Measurements from ENCODE around the gene RPL38. TPM values are rescaled to one million over a fixed set of nuclear protein-coding genes. Genes with fewer than 3 reads are reported as not detected.

Gene RPL38
- polyA plus RNA-seq (2013, experiment 1 of 2) = 1,858 TPM
- polyA plus RNA-seq (2013, experiment 2 of 2) = 1,964 TPM

GRCh38 chr17:74203439-74204240, at the start of gene RPL38:
Gene RPL38, plus strand, starts transcription at chr17:74203678. Its CDS starts 278 bp downstream, at chr17:74203956.
- H3K4me3 ChIP-seq (ENCODE audit: low read length) = peak within 1 kb of the TSS; percentile 82
- H3K4me1 ChIP-seq (ENCODE audit: insufficient read depth, low read length) = no peaks in the 10 kb centered on the region
- H3K9ac ChIP-seq (ENCODE audit: low read depth, low read length) = peak within 1 kb of the TSS; percentile 98
- H3K9me3 ChIP-seq (ENCODE audit: insufficient read depth, low read depth, low read length) = no peaks in the 10 kb centered on the region
- H3K27me3 ChIP-seq (ENCODE audit: insufficient read depth, low read length) = peaks cover 16% of the 10 kb centered on the region
- H3K36me3 ChIP-seq (ENCODE audit: insufficient read depth, low read length) = peaks cover 46% of the 10 kb centered on the region
- WGBS = under 1% methylated on average over 53 of the region's 53 CpGs
- peak within 1 kb of the TSS; percentile 86 for H3K27ac ChIP-seq (ENCODE audit: low read depth, low read length)

DNA sequence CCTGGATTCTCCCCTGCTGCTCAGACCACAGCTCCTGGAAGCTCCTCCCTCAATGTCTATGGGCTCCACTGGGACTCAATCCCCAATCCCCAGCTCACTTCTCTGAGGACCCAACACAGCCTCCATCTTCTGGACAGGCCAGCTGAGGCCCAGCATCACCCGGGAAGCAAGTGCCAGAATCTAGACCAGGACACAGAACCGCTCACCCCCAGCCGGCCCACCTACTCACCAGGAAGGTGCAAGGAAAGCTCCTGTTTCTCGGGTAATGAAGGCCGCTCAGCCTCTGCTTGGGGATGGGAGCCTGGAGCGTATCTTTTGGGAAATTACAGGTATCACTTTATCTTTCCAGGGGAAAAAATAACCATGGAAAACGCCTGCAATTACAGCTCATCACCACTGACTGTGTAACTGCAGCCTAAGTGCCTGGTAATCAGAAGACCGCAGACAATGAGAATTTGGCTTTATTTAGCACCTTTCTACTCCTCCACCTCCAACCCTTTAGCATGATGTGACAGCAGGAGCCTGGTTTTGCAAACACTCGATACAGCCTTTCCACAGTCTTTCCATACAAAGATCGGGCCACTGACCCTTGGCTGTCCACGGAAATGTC, 49.6 kb upstream of the RPL38 start:
- H3K27ac ChIP-seq (ENCODE audit: low read depth, low read length) = no peak overlapping the region
- 90% methylated on average over 11 of the region's 11 CpGs for WGBS
- H3K4me3 ChIP-seq (ENCODE audit: low read length) = no peak overlapping the region
- H3K9me3 ChIP-seq (ENCODE audit: insufficient read depth, low read depth, low read length) = 0 out of 2 replicates have a peak, but pooled peaks cover 3% of the 10 kb centered on the region
- no peaks in the 10 kb centered on the region for H3K36me3 ChIP-seq (ENCODE audit: insufficient read depth, low read length)
- H3K4me1 ChIP-seq (ENCODE audit: insufficient read depth, low read length) = 0 out of 2 replicates have a peak, but pooled peaks cover 8% of the 10 kb centered on the region
- no peak overlapping the region for H3K9ac ChIP-seq (ENCODE audit: low read depth, low read length)
- H3K27me3 ChIP-seq (ENCODE audit: insufficient read depth, low read length) = no peaks in the 10 kb centered on the region

- 0 out of 2 replicates have a peak, but pooled peaks cover 3% of the 10 kb centered on the region for H3K9me3 ChIP-seq (ENCODE audit: insufficient read depth, low read depth, low read length)
- H3K27me3 ChIP-seq (ENCODE audit: insufficient read depth, low read length) = no peaks in the 10 kb centered on the region
- H3K36me3 ChIP-seq (ENCODE audit: insufficient read depth, low read length) = no peaks in the 10 kb centered on the region
- 91% methylated on average over 6 of the region's 6 CpGs for WGBS
- no peak overlapping the region for H3K27ac ChIP-seq (ENCODE audit: low read depth, low read length)
- no peak overlapping the region for H3K4me3 ChIP-seq (ENCODE audit: low read length)
- H3K4me1 ChIP-seq (ENCODE audit: insufficient read depth, low read length) = no peaks in the 10 kb centered on the region
- no peak overlapping the region for H3K9ac ChIP-seq (ENCODE audit: low read depth, low read length)
Observed at GRCh38 chr17:74156878-74157277, 46.6 kb upstream of the RPL38 start.

DNA sequence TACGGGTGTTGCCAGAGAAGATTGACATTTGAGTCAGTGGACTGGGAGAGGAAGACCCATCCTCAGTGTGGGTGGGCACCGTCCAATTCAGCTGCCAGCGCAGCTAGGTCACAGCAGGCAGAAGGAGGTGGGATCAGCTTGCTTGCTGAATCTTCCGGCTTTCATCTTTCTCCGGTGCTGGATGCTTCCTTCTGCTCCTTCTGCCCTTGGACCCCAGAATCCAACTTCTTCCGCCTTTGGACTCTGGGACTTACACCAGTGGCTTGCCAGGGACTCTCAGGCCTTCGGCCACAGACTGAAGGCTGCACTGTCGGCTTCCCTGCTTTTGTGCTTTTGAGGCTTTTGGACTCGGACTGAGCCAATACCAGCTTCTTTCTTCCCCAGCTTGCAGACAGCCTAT, 46.1 kb upstream of the RPL38 start:
- no peak overlapping the region for H3K9ac ChIP-seq (ENCODE audit: low read depth, low read length)
- H3K27me3 ChIP-seq (ENCODE audit: insufficient read depth, low read length) = no peaks in the 10 kb centered on the region
- no peak overlapping the region for H3K27ac ChIP-seq (ENCODE audit: low read depth, low read length)
- no peaks in the 10 kb centered on the region for H3K36me3 ChIP-seq (ENCODE audit: insufficient read depth, low read length)
- H3K4me1 ChIP-seq (ENCODE audit: insufficient read depth, low read length) = no peaks in the 10 kb centered on the region
- 91% methylated on average over 9 of the region's 9 CpGs for WGBS
- H3K4me3 ChIP-seq (ENCODE audit: low read length) = no peak overlapping the region
- H3K9me3 ChIP-seq (ENCODE audit: insufficient read depth, low read depth, low read length) = 0 out of 2 replicates have a peak, but pooled peaks cover 3% of the 10 kb centered on the region

DNA sequence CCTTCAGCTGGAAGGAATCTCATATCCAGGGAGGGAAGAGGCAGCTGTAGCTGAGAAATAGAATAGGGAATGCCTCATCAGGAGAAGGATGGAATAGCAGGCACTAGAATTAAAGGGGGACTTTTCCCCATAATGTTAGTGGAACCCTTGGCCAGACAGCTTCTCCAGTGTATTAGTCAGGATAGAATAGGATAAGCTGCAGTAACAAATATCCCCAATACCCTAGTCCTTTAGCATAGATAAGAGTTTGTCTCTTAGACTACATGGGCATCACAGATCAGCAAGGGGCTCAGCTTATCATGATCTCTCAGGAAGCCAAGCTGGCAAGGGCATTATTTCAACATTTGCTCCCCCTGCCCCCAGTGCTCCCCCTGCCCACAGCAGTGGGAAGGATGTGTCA, 44.7 kb upstream of the RPL38 start:
- Histone ChIP-seq H3K27me3 (ENCODE audit: insufficient read depth, low read length) (no peaks in the 10 kb centered on the region), H3K9ac (ENCODE audit: low read depth, low read length) (no peak overlapping the region), H3K36me3 (ENCODE audit: insufficient read depth, low read length) (no peaks in the 10 kb centered on the region), H3K4me3 (ENCODE audit: low read length) (no peak overlapping the region), H3K4me1 (ENCODE audit: insufficient read depth, low read length) (peaks cover 6% of the 10 kb centered on the region), H3K9me3 (ENCODE audit: insufficient read depth, low read depth, low read length) (0 out of 2 replicates have a peak, but pooled peaks cover 3% of the 10 kb centered on the region), H3K27ac (ENCODE audit: low read depth, low read length) (no peak overlapping the region)

GRCh38 chr17:74159226-74159840, 44.1 kb upstream of the RPL38 start:
- no peak overlapping the region for H3K4me3 ChIP-seq (ENCODE audit: low read length)
- peaks cover 6% of the 10 kb centered on the region for H3K4me1 ChIP-seq (ENCODE audit: insufficient read depth, low read length)
- 93% methylated on average over 5 of the region's 5 CpGs for WGBS
- no peaks in the 10 kb centered on the region for H3K27me3 ChIP-seq (ENCODE audit: insufficient read depth, low read length)
- no peak overlapping the region for H3K27ac ChIP-seq (ENCODE audit: low read depth, low read length)
- 0 out of 2 replicates have a peak, but pooled peaks cover 3% of the 10 kb centered on the region for H3K9me3 ChIP-seq (ENCODE audit: insufficient read depth, low read depth, low read length)
- H3K36me3 ChIP-seq (ENCODE audit: insufficient read depth, low read length) = no peaks in the 10 kb centered on the region
- no peak overlapping the region for H3K9ac ChIP-seq (ENCODE audit: low read depth, low read length)

- Histone ChIP-seq H3K36me3 (ENCODE audit: insufficient read depth, low read length) (no peaks in the 10 kb centered on the region), H3K9ac (ENCODE audit: low read depth, low read length) (no peak overlapping the region)
Observed at GRCh38 chr17:74160656-74161502, 42.6 kb upstream of the RPL38 start.

DNA sequence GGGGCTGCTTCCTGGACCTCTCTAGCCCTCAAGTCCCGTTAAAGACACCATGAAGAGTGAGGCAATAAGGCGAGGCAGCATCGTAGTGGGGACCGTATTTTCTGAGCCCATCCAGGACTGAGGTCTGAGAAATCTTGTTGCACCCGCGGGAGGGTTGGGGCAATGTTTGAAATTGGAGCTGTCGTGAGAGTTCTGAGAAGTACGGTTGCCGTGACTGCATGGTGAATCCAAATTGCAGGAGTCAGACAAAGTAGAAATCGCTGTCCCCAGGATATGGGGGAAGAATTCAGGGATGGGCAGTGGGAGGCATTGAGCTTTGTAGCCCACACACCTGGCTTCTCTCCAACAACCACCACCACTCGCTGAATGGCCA, 42.0 kb upstream of the RPL38 start:
- Histone ChIP-seq H3K27ac (ENCODE audit: low read depth, low read length) (no peak overlapping the region), H3K4me3 (ENCODE audit: low read length) (no peak overlapping the region), H3K9me3 (ENCODE audit: insufficient read depth, low read depth, low read length) (0 out of 2 replicates have a peak, but pooled peaks cover 2% of the 10 kb centered on the region), H3K36me3 (ENCODE audit: insufficient read depth, low read length) (no peaks in the 10 kb centered on the region), H3K9ac (ENCODE audit: low read depth, low read length) (no peak overlapping the region), H3K4me1 (ENCODE audit: insufficient read depth, low read length) (peaks cover 6% of the 10 kb centered on the region), H3K27me3 (ENCODE audit: insufficient read depth, low read length) (no peaks in the 10 kb centered on the region)
- 89% methylated on average over 10 of the region's 11 CpGs for WGBS

More at GRCh38 chr17:74160656-74161502, 42.6 kb upstream of the RPL38 start:
- Histone ChIP-seq H3K27ac (ENCODE audit: low read depth, low read length) (no peak overlapping the region), H3K4me1 (ENCODE audit: insufficient read depth, low read length) (peaks cover 6% of the 10 kb centered on the region), H3K4me3 (ENCODE audit: low read length) (no peak overlapping the region), H3K9me3 (ENCODE audit: insufficient read depth, low read depth, low read length) (0 out of 2 replicates have a peak, but pooled peaks cover 3% of the 10 kb centered on the region), H3K27me3 (ENCODE audit: insufficient read depth, low read length) (no peaks in the 10 kb centered on the region)
- WGBS = 91% methylated on average over 23 of the region's 23 CpGs

- peaks cover 6% of the 10 kb centered on the region for H3K4me1 ChIP-seq (ENCODE audit: insufficient read depth, low read length)
- no peak overlapping the region for H3K9ac ChIP-seq (ENCODE audit: low read depth, low read length)
- no peaks in the 10 kb centered on the region for H3K9me3 ChIP-seq (ENCODE audit: insufficient read depth, low read depth, low read length)
- no peak overlapping the region for H3K27ac ChIP-seq (ENCODE audit: low read depth, low read length)
- H3K4me3 ChIP-seq (ENCODE audit: low read length) = no peak overlapping the region
- H3K36me3 ChIP-seq (ENCODE audit: insufficient read depth, low read length) = no peaks in the 10 kb centered on the region
- no peaks in the 10 kb centered on the region for H3K27me3 ChIP-seq (ENCODE audit: insufficient read depth, low read length)
- 61% methylated on average over 11 of the region's 11 CpGs for WGBS
Observed at GRCh38 chr17:74163271-74163821, 40.1 kb upstream of the RPL38 start.

DNA sequence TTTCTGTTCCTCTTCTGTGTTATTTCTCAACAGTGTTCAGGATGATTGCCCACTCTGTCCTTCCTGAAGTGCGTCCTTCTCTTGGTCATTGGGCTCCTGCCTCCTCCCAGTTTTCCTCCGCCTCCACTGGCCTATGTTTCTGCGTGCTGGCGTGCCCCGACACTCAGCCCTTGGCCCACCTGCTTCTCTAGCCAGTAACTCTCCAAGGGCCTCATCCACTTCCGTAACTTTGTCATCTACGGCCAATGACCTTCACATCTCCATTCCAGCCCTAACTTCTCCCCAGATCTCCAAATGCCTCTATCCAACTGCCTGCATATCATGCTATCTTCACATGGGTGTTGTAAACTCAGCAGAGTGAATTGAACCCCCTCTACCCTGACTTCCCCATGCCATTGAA, 39.6 kb upstream of the RPL38 start:
- Histone ChIP-seq H3K9me3 (ENCODE audit: insufficient read depth, low read depth, low read length) (no peaks in the 10 kb centered on the region), H3K4me3 (ENCODE audit: low read length) (no peak overlapping the region), H3K27me3 (ENCODE audit: insufficient read depth, low read length) (no peaks in the 10 kb centered on the region), H3K27ac (ENCODE audit: low read depth, low read length) (no peak overlapping the region), H3K9ac (ENCODE audit: low read depth, low read length) (no peak overlapping the region), H3K4me1 (ENCODE audit: insufficient read depth, low read length) (peaks cover 6% of the 10 kb centered on the region), H3K36me3 (ENCODE audit: insufficient read depth, low read length) (no peaks in the 10 kb centered on the region)
- WGBS = 85% methylated on average over 7 of the region's 7 CpGs

Measured in HUES64 (cell line).